ENCODE data around the gene SLC31A1.

SLC31A1 gene

GRCh38 chr9:113313261-113313660 is 91.9 kb downstream of the SLC31A1 start:
- TF ChIP-seq EZH2phosphoT487 (conservative IDR thresholded peaks at IDR 0.05; ENCODE audit: low read length), result no peak
- TF ChIP-seq CTCF (IDR thresholded peaks at IDR 0.05; ENCODE audit: insufficient read depth, low read length, poor library complexity, severe bottlenecking), result no peak
- no peaks in the 10 kb centered on the region for H3K27me3 ChIP-seq (ENCODE audit: low read length)

More at GRCh38 chr9:113313261-113313660, 91.9 kb downstream of the SLC31A1 start:
- Histone ChIP-seq H2AFZ (ENCODE audit: low read depth, low read length, severe bottlenecking) (no peak overlapping the region), H3K27ac (ENCODE audit: low read depth, low read length) (no peak overlapping the region), H3F3A (ENCODE audit: insufficient read depth) (no peaks in the 10 kb centered on the region), H3K79me2 (ENCODE audit: insufficient read depth, low read length) (no peaks in the 10 kb centered on the region), H3K4me3 (ENCODE audit: insufficient read depth, low read length, poor library complexity, severe bottlenecking) (no peak overlapping the region), H3K9ac (ENCODE audit: low read length) (no peak overlapping the region), H3K4me2 (ENCODE audit: low read depth, low read length, poor library complexity, severe bottlenecking) (no peak overlapping the region), H3K36me3 (ENCODE audit: low read length) (no peaks in the 10 kb centered on the region), H3K9me2 (replicated peaks; ENCODE audit: insufficient read depth, low read length) (no peaks in the 10 kb centered on the region), H3K9me3 (ENCODE audit: insufficient read depth, low read length) (no peaks in the 10 kb centered on the region), H4K20me1 (ENCODE audit: low read depth, low read length) (no peaks in the 10 kb centered on the region)
